Esophagus muscularis mucosa (tissue), 4 donors: ENCODE measurements around the gene PRDM16. TPM values are rescaled to one million over a fixed set of nuclear protein-coding genes. Genes with fewer than 3 reads are reported as not detected.

ENCODE experiments used
- DNase-seq: peaks from one replicate; pipeline ENCODE4 v3.0.0-alpha.2; 2017; ENCODE audit errors: extremely low spot score
- H3K27ac ChIP-seq, 4 donors: fragments of 200-600 bp; sonication (generic); replicated peaks in 1 of 4; 1 replicate in 3 of 4; 2 replicates in 1 of 4; pipeline ENCODE4 v1.5.1; 2016 to 2019; ENCODE audit warnings: mild to moderate bottlenecking in 1 of 4
- H3K27me3 ChIP-seq, 4 donors: fragments of 200-600 bp; sonication (generic); one replicate each; pipeline versions ENCODE4 v1.5.1 to v1.6.0; 2016 to 2019
- H3K36me3 ChIP-seq, 4 donors: fragments of 200-600 bp; sonication (generic); one replicate each; pipeline ENCODE4 v1.5.1; 2016 to 2019
- H3K4me1 ChIP-seq, 4 donors: fragments of 200-600 bp; sonication (generic); one replicate each; pipeline ENCODE4 v1.5.1; 2016 to 2019
- H3K4me3 ChIP-seq, 4 donors: fragments of 200-600 bp; sonication (generic); 1 replicate in 2 of 4; 2 replicates in 2 of 4; pipeline ENCODE4 v1.5.1; 2016 to 2019; ENCODE audit warnings: mild to moderate bottlenecking in 4 of 4, moderate library complexity in 1 of 4
- H3K9me3 ChIP-seq, 4 donors: fragments of 200-600 bp; sonication (generic); 1 replicate in 3 of 4; 2 replicates in 1 of 4; pipeline ENCODE4 v1.5.1; 2016 to 2019
- CTCF ChIP-seq, 3 experiments: fragments of 200-600 bp in 2 of 3; fragments of 450-650 bp in 1 of 3; sonication (generic) in 2 of 3; IDR thresholded peaks; one replicate each; pipeline ENCODE4 v1.5.1; 2017 to 2019; ENCODE audit warnings: antibody characterized with exemption in 3 of 3, mild to moderate bottlenecking in 2 of 3, moderate library complexity in 1 of 3
- EP300 ChIP-seq: sonication (generic); formaldehyde crosslinking; IDR thresholded peaks from one replicate; pipeline ENCODE4 v1.6.1; 2017; ENCODE audit warnings: antibody characterized with exemption
- POLR2A ChIP-seq: fragments of 450-650 bp; IDR thresholded peaks from one replicate; pipeline ENCODE4 v1.6.1; 2017; ENCODE audit warnings: antibody characterized with exemption, moderate library complexity, mild to moderate bottlenecking, low read depth
- POLR2AphosphoS5 ChIP-seq, 2 donors: sonication (generic); formaldehyde crosslinking; IDR thresholded peaks; one replicate each; pipeline ENCODE4 v1.6.1; 2017; ENCODE audit warnings: antibody characterized with exemption in 2 of 2
- WGBS: methylation state at CpG from one replicate; pipeline ENCODE4 v1.1.5; 2018; 5-methylcytosine and 5-hydroxymethylcytosine counted together
- intact Hi-C: fragments of 100-400 bp; cut with DNase I; formaldehyde crosslinking; loops from one replicate; pipeline ENCODE4 v1.15.1; 2023
- total RNA-seq, 4 donors: library from RNA; depleted of rRNA; stranded (reverse); fragments of >200 nt; gene quantifications; one replicate each; pipeline versions ENCODE4 v1.1.0 to v1.2.1, GENCODE V29; 2016

PRDM16 gene
- total RNA-seq, 4 donors from 2014 or later: 1.2 to 4.4 (median 2.2) TPM

- no peak overlapping the region for H3K27ac ChIP-seq
- no peaks in the 10 kb centered on the region for H3K9me3 ChIP-seq
- 93% methylated on average over 33 of the region's 36 CpGs for WGBS
- H3K36me3 ChIP-seq: no peaks in the 10 kb centered on the region
- intact Hi-C loops: no loop called here
- no peak for TF ChIP-seq POLR2AphosphoS5 (IDR thresholded peaks at IDR 0.05)
- TF ChIP-seq EP300: no peak
- no peak for TF ChIP-seq POLR2A
- TF ChIP-seq CTCF (IDR thresholded peaks at IDR 0.05): no peak
- peaks cover 20 to 32% (median 24%) of the 10 kb centered on the region in 4 donors for H3K4me1 ChIP-seq
- no peak overlapping the region for H3K4me3 ChIP-seq
- no peak for DNase-seq
- H3K27me3 ChIP-seq: peaks cover 0 to 98% (median 36%) of the 10 kb centered on the region in 4 donors
These were observed 6.8 kb downstream of the PRDM16 start for GRCh38 chr1:3075666-3076362.

GRCh38 chr1:3076363-3076740 lies 7.3 kb downstream of the PRDM16 start:
- H3K9me3 ChIP-seq: no peaks in the 10 kb centered on the region
- H3K4me1 ChIP-seq: peaks cover 15 to 27% (median 20%) of the 10 kb centered on the region in 4 donors
- no peak overlapping the region for H3K4me3 ChIP-seq
- intact Hi-C loops: no loop called here
- TF ChIP-seq POLR2AphosphoS5 (IDR thresholded peaks at IDR 0.05) (no peak), EP300 (no peak), CTCF (IDR thresholded peaks at IDR 0.05) (no peak), POLR2A (no peak)
- no peaks in the 10 kb centered on the region for H3K36me3 ChIP-seq
- WGBS: 95% methylated on average over 6 of the region's 11 CpGs
- H3K27ac ChIP-seq: no peak overlapping the region
- peaks cover 0 to 98% (median 32%) of the 10 kb centered on the region in 4 donors for H3K27me3 ChIP-seq
- no peak for DNase-seq

- WGBS: 84% methylated on average over 9 of the region's 9 CpGs
- H3K4me1 ChIP-seq: peaks cover 13 to 22% (median 20%) of the 10 kb centered on the region in 4 donors
- H3K27me3 ChIP-seq: peaks cover 0 to 98% (median 25%) of the 10 kb centered on the region in 4 donors
- intact Hi-C loops: no loop called here
- H3K9me3 ChIP-seq: no peaks in the 10 kb centered on the region
- H3K4me3 ChIP-seq: no peak overlapping the region
- no peak for TF ChIP-seq POLR2AphosphoS5 (IDR thresholded peaks at IDR 0.05)
- no peak for TF ChIP-seq POLR2A
- no peak for TF ChIP-seq EP300
- TF ChIP-seq CTCF (IDR thresholded peaks at IDR 0.05): no peak
- H3K27ac ChIP-seq: no peak overlapping the region
- no peaks in the 10 kb centered on the region for H3K36me3 ChIP-seq
- DNase-seq: no peak
These were observed 8.1 kb downstream of the PRDM16 start for GRCh38 chr1:3077081-3077480.

GRCh38 chr1:3077561-3077960 lies 8.6 kb downstream of the PRDM16 start:
- Histone ChIP-seq H3K9me3 (no peaks in the 10 kb centered on the region), H3K4me3 (no peak overlapping the region), H3K4me1 (peaks cover 13 to 23% (median 18%) of the 10 kb centered on the region in 4 donors), H3K36me3 (no peaks in the 10 kb centered on the region), H3K27ac (no peak overlapping the region), H3K27me3 (peaks cover 0 to 98% (median 21%) of the 10 kb centered on the region in 4 donors)
- WGBS: 94% methylated on average over 4 of the region's 4 CpGs
- no peak for TF ChIP-seq CTCF (IDR thresholded peaks at IDR 0.05)
- no peak for TF ChIP-seq POLR2AphosphoS5 (IDR thresholded peaks at IDR 0.05)
- no peak for TF ChIP-seq EP300
- TF ChIP-seq POLR2A: no peak
- intact Hi-C loops: no loop called here
- no peak for DNase-seq
